Panc1 (cell line): ENCODE data around the gene PRKCA. TPM values are rescaled to one million over a fixed set of nuclear protein-coding genes. Genes with fewer than 3 reads are reported as not detected.

Source experiments
- ATAC-seq: fragments of 200-7000 bp; cut with Tn5 transposase; 2 replicates; pipeline ENCODE4 v1.9.1; 2020; ENCODE audit warnings: mild to moderate bottlenecking, moderate library complexity
- BruUV-seq: library from RNA; stranded (reverse); fragments of 400-500 nt; replicated peaks from 2 replicates; lab custom pipeline; 2021; lab: Mats Ljungman, UMichigan
- CTCF ChIA-PET: fragments of 300-600 bp; sonication (Branson Sonifier 250); formaldehyde crosslinking; loops from one replicate; lab custom pipeline; 2022; ENCODE audit warnings: antibody characterized with exemption; lab: Charles Lee
- POLR2A ChIA-PET: fragments of 300-600 bp; sonication (Branson Sonifier 250); formaldehyde crosslinking; loops from one replicate; lab custom pipeline; 2022; ENCODE audit warnings: antibody characterized with exemption; lab: Charles Lee
- DNase-seq: peaks from one replicate; pipeline ENCODE4 v3.0.0-alpha.2; 2010; ENCODE audit warnings: low read depth, low spot score
- H3K27ac ChIP-seq: 2 replicates; pipeline ENCODE4 v1.5.1; 2011; ENCODE audit warnings: mild to moderate bottlenecking, low read length, inconsistent platforms
- H3K27me3 ChIP-seq: fragments of 200-500 bp; sonication (Bioruptor generic); 2 replicates; pipeline ENCODE4 v1.6.0; 2014; ENCODE audit warnings: low read length, inconsistent platforms; ENCODE audit not compliant: control insufficient read depth, insufficient read depth
- H3K36me3 ChIP-seq: fragments of 200-500 bp; sonication (Bioruptor generic); 2 replicates; pipeline ENCODE4 v1.5.1; 2014; ENCODE audit warnings: inconsistent platforms, mild to moderate bottlenecking, low read length, moderate library complexity; ENCODE audit not compliant: control insufficient read depth, insufficient read depth
- H3K4me1 ChIP-seq: 2 replicates; pipeline ENCODE4 v1.5.1; 2011; ENCODE audit warnings: inconsistent platforms, mild to moderate bottlenecking, low read length, moderate library complexity; ENCODE audit not compliant: control insufficient read depth, insufficient read depth
- H3K4me3 ChIP-seq, 2 experiments: 2 replicates each; pipeline ENCODE4 v1.5.1; 2011 to 2012; ENCODE audit warnings: low read depth in 2 of 2, low read length in 2 of 2, mild to moderate bottlenecking in 2 of 2, inconsistent platforms in 1 of 2, moderate library complexity in 1 of 2
- H3K9me3 ChIP-seq: fragments of 200-500 bp; sonication (Bioruptor generic); 2 replicates; pipeline ENCODE4 v1.5.1; 2014; ENCODE audit warnings: low read depth, mild to moderate bottlenecking, inconsistent platforms, low read length, moderate library complexity; ENCODE audit not compliant: control insufficient read depth, insufficient read depth
- CTCF ChIP-seq: fragments of 450-650 bp; IDR thresholded peaks from 2 replicates; pipeline ENCODE4 v1.5.1; 2017; ENCODE audit warnings: mild to moderate bottlenecking
- POLR2AphosphoS5 ChIP-seq: IDR thresholded peaks from 2 replicates; pipeline ENCODE4 v1.6.1; 2012; ENCODE audit warnings: mild to moderate bottlenecking, low read depth, low read length, moderate library complexity
- REST ChIP-seq, 2 experiments: IDR thresholded peaks; 2 replicates each; pipeline ENCODE4 v1.6.1; 2011 to 2012; ENCODE audit warnings: low read depth in 2 of 2, control low read depth in 1 of 2, low read length in 1 of 2, mild to moderate bottlenecking in 1 of 2, moderate library complexity in 1 of 2; ENCODE audit not compliant: insufficient read depth in 1 of 2
- SIN3A ChIP-seq: IDR thresholded peaks from 2 replicates; pipeline ENCODE4 v1.6.1; 2012; ENCODE audit warnings: low read depth, mild to moderate bottlenecking, low read length, moderate library complexity, borderline replicate concordance; ENCODE audit not compliant: insufficient read depth
- TCF7L2 ChIP-seq: IDR thresholded peaks from 2 replicates; pipeline ENCODE4 v1.6.1; 2011; ENCODE audit warnings: mild to moderate bottlenecking, low read depth, low read length, inconsistent platforms
- in situ Hi-C: cut with HindIII; loops from 2 replicates; pipeline ENCODE4 v1.10.0; 2016; ENCODE audit warnings: low sequenced_read_pairs, low pct_unique_long_range_greater_than_20kb
- intact Hi-C: fragments of 100-400 bp; cut with micrococcal nuclease; formaldehyde crosslinking; loops from one replicate; pipeline ENCODE4 v1.10.0; 2022; ENCODE audit not compliant: unreplicated experiment
- total RNA-seq: library from RNA; stranded (reverse); gene quantifications from one replicate; pipeline ENCODE4 v1.2.1, GENCODE V29; 2021; ENCODE audit not compliant: unreplicated experiment

PRKCA gene
- total RNA-seq, 1 experiment from 2014 or later = 53.0 TPM

GRCh38 chr17:66715745-66716156 is 413.3 kb downstream of the PRKCA start:
- H3K4me3 ChIP-seq = no peak overlapping the region
- BruUV-seq = no TSS peak
- H3K27me3 ChIP-seq = no peaks in the 10 kb centered on the region
- peak; percentile 41 for ATAC-seq
- no peaks in the 10 kb centered on the region for H3K36me3 ChIP-seq
- ChIA-PET POLR2A (no interaction called here), CTCF (no interaction called here)
- intact Hi-C loops = no loop called here
- in situ Hi-C loops = no loop called here
- H3K27ac ChIP-seq = no peak overlapping the region
- no peak for DNase-seq
- TF ChIP-seq TCF7L2 = no peak
- peak; percentile 71 for TF ChIP-seq CTCF
- H3K4me1 ChIP-seq = peaks cover 25% of the 10 kb centered on the region
- no peaks in the 10 kb centered on the region for H3K9me3 ChIP-seq

- Histone ChIP-seq H3K4me1 (peaks cover 24% of the 10 kb centered on the region), H3K4me3 (no peak overlapping the region), H3K27ac (no peak overlapping the region), H3K9me3 (no peaks in the 10 kb centered on the region), H3K27me3 (no peaks in the 10 kb centered on the region), H3K36me3 (no peaks in the 10 kb centered on the region)
- TF ChIP-seq REST (IDR thresholded peaks at IDR 0.05; ENCODE audit: insufficient read depth in 1 of 2, low read depth in 2 of 2, low read length in 1 of 2) (no peak), POLR2AphosphoS5 (no peak), SIN3A (no peak), CTCF (no peak), TCF7L2 (no peak)
- ChIA-PET CTCF (no interaction called here), POLR2A (no interaction called here)
- ATAC-seq (no peak), DNase-seq (no peak)
- no TSS peak for BruUV-seq
- in situ Hi-C loops = no loop called here
- intact Hi-C loops = no loop called here
Observed at GRCh38 chr17:66716236-66717026, 414.0 kb downstream of the PRKCA start.
